ENCODE results near the gene C11orf24. TPM values are rescaled to one million over a fixed set of nuclear protein-coding genes. Genes with fewer than 3 reads are reported as not detected.
A peak's percentile ranks its signal among the peaks of the same experiment; 100 is the strongest.

Gene C11orf24
- total and polyA plus RNA-seq, 9 of the 15 experiments (the other 6 are each of a cell fraction or from before 2014, with no cell fraction given), result 2.0 to 65.2 (median 32.5) TPM

GRCh38 chr11:68213555-68214172 lies 58.1 kb downstream of the C11orf24 start (continued):
- TF ChIP-seq GTF3C2 (IDR thresholded peaks at IDR 0.05; ENCODE audit: borderline replicate concordance, extremely low read depth, insufficient read length) (no peak), MCM3 (IDR thresholded peaks at IDR 0.05) (no peak), SIN3A (IDR thresholded peaks at IDR 0.05; ENCODE audit: borderline replicate concordance in 2 of 2, control insufficient read depth in 1 of 2, low read depth in 2 of 2, low read length in 2 of 2) (peak; percentile 95 to 96), RNF2 (IDR thresholded peaks at IDR 0.05) (no peak), ZBTB9 (CRISPR knock-in tag; IDR thresholded peaks at IDR 0.05) (peak; percentile 49; the same call in 1 of the 2 replicates)
- TF ChIP-seq, protein P1, sequence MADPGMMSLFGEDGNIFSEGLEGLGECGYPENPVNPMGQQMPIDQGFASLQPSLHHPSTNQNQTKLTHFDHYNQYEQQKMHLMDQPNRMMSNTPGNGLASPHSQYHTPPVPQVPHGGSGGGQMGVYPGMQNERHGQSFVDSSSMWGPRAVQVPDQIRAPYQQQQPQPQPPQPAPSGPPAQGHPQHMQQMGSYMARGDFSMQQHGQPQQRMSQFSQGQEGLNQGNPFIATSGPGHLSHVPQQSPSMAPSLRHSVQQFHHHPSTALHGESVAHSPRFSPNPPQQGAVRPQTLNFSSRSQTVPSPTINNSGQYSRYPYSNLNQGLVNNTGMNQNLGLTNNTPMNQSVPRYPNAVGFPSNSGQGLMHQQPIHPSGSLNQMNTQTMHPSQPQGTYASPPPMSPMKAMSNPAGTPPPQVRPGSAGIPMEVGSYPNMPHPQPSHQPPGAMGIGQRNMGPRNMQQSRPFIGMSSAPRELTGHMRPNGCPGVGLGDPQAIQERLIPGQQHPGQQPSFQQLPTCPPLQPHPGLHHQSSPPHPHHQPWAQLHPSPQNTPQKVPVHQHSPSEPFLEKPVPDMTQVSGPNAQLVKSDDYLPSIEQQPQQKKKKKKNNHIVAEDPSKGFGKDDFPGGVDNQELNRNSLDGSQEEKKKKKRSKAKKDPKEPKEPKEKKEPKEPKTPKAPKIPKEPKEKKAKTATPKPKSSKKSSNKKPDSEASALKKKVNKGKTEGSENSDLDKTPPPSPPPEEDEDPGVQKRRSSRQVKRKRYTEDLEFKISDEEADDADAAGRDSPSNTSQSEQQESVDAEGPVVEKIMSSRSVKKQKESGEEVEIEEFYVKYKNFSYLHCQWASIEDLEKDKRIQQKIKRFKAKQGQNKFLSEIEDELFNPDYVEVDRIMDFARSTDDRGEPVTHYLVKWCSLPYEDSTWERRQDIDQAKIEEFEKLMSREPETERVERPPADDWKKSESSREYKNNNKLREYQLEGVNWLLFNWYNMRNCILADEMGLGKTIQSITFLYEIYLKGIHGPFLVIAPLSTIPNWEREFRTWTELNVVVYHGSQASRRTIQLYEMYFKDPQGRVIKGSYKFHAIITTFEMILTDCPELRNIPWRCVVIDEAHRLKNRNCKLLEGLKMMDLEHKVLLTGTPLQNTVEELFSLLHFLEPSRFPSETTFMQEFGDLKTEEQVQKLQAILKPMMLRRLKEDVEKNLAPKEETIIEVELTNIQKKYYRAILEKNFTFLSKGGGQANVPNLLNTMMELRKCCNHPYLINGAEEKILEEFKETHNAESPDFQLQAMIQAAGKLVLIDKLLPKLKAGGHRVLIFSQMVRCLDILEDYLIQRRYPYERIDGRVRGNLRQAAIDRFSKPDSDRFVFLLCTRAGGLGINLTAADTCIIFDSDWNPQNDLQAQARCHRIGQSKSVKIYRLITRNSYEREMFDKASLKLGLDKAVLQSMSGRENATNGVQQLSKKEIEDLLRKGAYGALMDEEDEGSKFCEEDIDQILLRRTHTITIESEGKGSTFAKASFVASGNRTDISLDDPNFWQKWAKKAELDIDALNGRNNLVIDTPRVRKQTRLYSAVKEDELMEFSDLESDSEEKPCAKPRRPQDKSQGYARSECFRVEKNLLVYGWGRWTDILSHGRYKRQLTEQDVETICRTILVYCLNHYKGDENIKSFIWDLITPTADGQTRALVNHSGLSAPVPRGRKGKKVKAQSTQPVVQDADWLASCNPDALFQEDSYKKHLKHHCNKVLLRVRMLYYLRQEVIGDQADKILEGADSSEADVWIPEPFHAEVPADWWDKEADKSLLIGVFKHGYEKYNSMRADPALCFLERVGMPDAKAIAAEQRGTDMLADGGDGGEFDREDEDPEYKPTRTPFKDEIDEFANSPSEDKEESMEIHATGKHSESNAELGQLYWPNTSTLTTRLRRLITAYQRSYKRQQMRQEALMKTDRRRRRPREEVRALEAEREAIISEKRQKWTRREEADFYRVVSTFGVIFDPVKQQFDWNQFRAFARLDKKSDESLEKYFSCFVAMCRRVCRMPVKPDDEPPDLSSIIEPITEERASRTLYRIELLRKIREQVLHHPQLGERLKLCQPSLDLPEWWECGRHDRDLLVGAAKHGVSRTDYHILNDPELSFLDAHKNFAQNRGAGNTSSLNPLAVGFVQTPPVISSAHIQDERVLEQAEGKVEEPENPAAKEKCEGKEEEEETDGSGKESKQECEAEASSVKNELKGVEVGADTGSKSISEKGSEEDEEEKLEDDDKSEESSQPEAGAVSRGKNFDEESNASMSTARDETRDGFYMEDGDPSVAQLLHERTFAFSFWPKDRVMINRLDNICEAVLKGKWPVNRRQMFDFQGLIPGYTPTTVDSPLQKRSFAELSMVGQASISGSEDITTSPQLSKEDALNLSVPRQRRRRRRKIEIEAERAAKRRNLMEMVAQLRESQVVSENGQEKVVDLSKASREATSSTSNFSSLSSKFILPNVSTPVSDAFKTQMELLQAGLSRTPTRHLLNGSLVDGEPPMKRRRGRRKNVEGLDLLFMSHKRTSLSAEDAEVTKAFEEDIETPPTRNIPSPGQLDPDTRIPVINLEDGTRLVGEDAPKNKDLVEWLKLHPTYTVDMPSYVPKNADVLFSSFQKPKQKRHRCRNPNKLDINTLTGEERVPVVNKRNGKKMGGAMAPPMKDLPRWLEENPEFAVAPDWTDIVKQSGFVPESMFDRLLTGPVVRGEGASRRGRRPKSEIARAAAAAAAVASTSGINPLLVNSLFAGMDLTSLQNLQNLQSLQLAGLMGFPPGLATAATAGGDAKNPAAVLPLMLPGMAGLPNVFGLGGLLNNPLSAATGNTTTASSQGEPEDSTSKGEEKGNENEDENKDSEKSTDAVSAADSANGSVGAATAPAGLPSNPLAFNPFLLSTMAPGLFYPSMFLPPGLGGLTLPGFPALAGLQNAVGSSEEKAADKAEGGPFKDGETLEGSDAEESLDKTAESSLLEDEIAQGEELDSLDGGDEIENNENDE (IDR thresholded peaks at IDR 0.05; ENCODE audit: low read depth, low read length), result no peak
- TF ChIP-seq, protein P2, sequence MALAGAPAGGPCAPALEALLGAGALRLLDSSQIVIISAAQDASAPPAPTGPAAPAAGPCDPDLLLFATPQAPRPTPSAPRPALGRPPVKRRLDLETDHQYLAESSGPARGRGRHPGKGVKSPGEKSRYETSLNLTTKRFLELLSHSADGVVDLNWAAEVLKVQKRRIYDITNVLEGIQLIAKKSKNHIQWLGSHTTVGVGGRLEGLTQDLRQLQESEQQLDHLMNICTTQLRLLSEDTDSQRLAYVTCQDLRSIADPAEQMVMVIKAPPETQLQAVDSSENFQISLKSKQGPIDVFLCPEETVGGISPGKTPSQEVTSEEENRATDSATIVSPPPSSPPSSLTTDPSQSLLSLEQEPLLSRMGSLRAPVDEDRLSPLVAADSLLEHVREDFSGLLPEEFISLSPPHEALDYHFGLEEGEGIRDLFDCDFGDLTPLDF (CRISPR knock-in tag; IDR thresholded peaks at IDR 0.05), result peak; percentile 87
